GM12872 (cell line): Measurements from ENCODE around the gene DTWD1.

Source experiments
- TF ChIP-seq, protein P1 (sequence below): IDR thresholded peaks from 3 replicates; pipeline ENCODE4 v1.5.1; 2011; ENCODE audit warnings: low read depth, mild to moderate bottlenecking, low read length, moderate library complexity; ENCODE audit not compliant: insufficient read depth

The DTWD1 gene

DNA sequence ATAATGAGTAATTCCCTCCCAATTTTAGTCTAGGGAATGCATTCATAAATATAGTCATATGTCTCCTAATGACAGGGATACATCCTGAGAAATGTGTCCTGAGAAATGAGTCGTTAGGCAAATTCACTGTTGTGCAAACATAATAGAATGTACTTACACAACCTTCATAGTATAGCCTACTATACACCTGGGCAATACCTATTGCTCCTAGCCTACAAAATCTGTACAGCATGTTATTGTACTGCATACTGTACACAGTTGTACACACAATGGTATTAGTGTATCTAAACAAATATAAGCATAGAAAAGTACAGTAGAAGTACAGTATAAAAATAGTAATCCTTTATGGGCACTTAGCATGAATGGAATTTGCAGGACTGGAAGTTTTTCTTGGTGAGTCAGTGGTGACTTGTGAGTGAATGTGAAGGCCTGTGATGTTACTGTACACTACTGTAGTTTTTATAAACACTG is 6.6 kb downstream of the DTWD1 start:
- TF ChIP-seq, protein P1, sequence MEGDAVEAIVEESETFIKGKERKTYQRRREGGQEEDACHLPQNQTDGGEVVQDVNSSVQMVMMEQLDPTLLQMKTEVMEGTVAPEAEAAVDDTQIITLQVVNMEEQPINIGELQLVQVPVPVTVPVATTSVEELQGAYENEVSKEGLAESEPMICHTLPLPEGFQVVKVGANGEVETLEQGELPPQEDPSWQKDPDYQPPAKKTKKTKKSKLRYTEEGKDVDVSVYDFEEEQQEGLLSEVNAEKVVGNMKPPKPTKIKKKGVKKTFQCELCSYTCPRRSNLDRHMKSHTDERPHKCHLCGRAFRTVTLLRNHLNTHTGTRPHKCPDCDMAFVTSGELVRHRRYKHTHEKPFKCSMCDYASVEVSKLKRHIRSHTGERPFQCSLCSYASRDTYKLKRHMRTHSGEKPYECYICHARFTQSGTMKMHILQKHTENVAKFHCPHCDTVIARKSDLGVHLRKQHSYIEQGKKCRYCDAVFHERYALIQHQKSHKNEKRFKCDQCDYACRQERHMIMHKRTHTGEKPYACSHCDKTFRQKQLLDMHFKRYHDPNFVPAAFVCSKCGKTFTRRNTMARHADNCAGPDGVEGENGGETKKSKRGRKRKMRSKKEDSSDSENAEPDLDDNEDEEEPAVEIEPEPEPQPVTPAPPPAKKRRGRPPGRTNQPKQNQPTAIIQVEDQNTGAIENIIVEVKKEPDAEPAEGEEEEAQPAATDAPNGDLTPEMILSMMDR, result no peak

DNA sequence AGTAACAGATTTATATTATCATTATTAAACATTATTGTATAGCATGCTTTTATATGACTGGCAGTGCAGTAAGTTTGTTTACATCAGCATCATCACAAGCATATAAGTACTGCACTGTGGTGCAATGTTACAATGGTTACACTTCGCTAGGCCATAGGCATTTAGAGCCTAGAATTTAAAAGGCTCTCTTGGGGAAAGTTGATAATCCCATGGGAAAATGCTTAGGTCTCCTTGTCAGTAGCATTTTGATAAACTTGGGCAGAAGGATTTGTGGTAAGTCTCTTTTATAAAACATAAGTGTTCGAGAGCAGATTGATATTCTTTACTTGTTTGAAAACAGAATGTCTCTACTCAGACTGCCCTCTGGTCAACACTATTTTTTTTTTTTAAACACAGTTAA is 7.5 kb downstream of the DTWD1 start:
- TF ChIP-seq, protein P1, result no peak

DNA sequence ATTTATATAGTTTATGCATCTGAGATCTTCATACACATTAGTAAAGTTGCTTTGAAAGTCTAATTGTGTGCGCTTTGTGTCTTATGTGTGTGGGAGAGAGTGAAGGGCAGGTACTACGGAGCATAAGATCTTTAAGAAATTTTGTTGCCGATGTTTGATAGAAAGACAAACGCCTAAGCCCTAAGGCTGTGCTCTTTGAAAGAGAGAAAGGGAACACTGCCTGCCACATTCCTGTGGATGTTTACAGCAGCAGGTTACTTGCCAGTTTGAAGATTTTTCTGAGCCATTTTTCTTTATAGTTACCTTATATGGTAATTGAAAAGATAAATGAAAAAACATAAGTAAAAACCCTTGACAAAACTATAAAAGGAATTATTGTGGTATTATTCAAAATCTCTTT is 17.0 kb downstream of the DTWD1 start:
- TF ChIP-seq, protein P1, result no peak

DNA sequence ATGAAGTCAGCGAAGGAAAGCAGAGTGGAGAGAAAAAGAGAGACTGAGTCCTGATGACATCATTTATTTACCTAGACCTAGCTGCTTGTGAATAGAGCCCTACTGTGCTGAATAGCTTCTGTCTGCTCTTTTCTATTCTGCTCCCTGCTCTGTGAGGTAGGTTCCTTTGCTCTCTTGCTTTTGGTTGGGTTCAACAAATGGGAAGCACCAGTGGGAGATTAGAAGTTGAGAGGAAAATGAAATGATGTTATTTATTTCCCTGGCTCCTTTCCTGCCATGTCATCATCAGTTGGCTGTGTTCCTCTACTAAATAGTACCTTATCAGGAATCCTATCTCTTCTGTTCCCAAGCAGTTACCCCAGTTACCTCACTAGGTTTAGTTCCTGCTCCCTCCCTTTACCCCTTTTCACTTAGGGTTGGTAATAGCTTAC is 23.5 kb downstream of the DTWD1 start:
- TF ChIP-seq, protein P1, result no peak

DNA sequence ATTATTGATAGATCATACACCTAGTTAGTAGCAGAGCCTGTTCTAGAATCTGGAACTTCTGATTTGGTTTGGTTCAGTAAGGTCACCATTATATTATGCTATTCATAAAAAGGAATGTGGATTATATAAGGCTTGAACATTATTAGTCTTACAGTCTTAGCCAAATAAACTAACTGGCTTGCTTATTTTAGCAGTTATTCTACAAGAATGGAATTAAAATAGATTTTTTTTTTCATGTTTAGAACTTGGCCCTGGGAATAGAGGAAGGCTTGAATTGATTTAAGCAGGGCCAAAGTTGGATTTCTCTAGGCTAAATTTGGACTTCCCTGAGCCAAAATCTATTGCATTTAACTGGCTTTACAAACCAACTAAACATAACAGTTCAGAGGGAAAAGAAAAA is 24.4 kb downstream of the DTWD1 start:
- TF ChIP-seq, protein P1, result no peak

DNA sequence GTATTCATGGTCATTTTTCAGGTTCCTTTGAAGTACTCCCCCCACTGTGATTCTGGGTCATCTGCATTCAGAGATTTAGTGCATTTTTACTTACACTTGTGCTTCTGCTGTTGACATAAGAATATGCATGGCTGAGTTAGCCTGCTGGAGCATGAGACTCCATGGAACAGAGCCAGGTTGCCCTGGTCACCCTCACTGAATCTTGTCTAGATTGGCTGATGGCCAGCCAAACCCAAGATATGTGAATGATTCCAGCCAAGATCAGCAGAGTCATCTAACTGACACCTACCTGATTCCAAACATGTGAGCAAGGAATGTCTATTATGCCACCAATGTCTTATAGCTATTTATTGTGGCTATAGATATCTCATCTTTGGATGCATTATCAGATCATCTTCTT is 25.1 kb downstream of the DTWD1 start:
- TF ChIP-seq, protein P1, result no peak

DNA sequence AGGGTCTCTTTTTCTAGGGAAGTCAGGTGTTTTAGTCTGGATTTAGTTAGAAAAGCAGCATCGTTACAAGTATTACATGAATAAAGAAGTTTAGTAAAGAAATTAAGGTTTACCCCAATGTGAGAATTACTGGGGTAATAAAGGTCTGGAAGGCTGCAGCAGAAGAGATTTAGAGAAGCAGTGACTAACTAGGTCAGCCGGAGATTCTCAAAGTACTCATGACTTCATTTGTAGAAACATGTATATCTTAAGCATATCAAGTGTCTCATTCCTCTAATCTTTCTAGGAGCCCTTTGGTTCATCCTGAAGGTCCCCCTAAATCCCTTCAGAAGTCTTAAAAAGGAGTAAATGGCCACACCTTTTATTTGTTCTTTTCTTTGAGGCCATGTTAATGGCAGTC is 26.0 kb downstream of the DTWD1 start:
- TF ChIP-seq, protein P1, result no peak

DNA sequence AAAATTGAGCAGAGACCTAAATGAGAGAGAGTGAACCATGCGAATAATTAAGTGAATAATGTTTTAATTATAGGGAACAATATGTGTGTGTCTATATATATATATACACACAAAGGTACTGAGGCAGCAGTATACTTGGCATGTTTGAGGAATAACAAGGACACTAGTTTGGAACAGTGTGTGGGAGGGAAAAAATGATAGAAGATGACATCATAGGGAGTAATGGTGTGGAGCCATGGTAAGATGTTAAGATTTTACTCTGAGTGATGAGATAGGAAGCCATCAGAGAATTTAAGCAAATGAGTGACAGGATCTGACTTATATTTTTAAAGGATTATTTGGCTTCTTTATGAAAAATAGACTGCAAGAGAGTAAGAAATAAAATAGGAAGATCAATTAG is 29.1 kb downstream of the DTWD1 start:
- TF ChIP-seq, protein P1, result no peak
